HPDE6-E6E7 (cell line): ENCODE results near the gene CFAP119.

Experiments used
- DNase-seq: peaks from one replicate; pipeline ENCODE4 v3.0.0; 2011; ENCODE audit warnings: missing footprints; ENCODE audit errors: extremely low spot score

The CFAP119 gene

GRCh38 chr16:30740364-30741251, 21.3 kb downstream of the CFAP119 start:
- peak; percentile 99 for DNase-seq

- no peak for DNase-seq
Measured at GRCh38 chr16:30738984-30739951, 22.6 kb downstream of the CFAP119 start.

- no peak for DNase-seq
Measured at GRCh38 chr16:30737794-30738648, 23.8 kb downstream of the CFAP119 start.

- no peak for DNase-seq
Measured at GRCh38 chr16:30736995-30737793, 24.7 kb downstream of the CFAP119 start.

GRCh38 chr16:30731411-30731810, 30.5 kb downstream of the CFAP119 start:
- no peak for DNase-seq

- DNase-seq, result no peak
Measured at GRCh38 chr16:30728899-30729672, 32.8 kb downstream of the CFAP119 start.

- DNase-seq, result no peak
Measured at GRCh38 chr16:30728321-30728720, 33.5 kb downstream of the CFAP119 start.

GRCh38 chr16:30725418-30725792, 36.5 kb downstream of the CFAP119 start:
- DNase-seq, result no peak

GRCh38 chr16:30724641-30725417, 37.0 kb downstream of the CFAP119 start:
- no peak for DNase-seq

GRCh38 chr16:30723725-30724355, 38.0 kb downstream of the CFAP119 start:
- no peak for DNase-seq

GRCh38 chr16:30722916-30723315, 38.9 kb downstream of the CFAP119 start:
- DNase-seq, result no peak

- no peak for DNase-seq
Measured at GRCh38 chr16:30722443-30722842, 39.4 kb downstream of the CFAP119 start.

GRCh38 chr16:30721606-30722005, 40.3 kb downstream of the CFAP119 start:
- no peak for DNase-seq

GRCh38 chr16:30721167-30721566, 40.7 kb downstream of the CFAP119 start:
- DNase-seq, result no peak

GRCh38 chr16:30720694-30721093, 41.2 kb downstream of the CFAP119 start:
- no peak for DNase-seq

GRCh38 chr16:30720086-30720485, 41.8 kb downstream of the CFAP119 start:
- no peak for DNase-seq

- no peak for DNase-seq
Measured at GRCh38 chr16:30715750-30716445, 46.0 kb downstream of the CFAP119 start.

GRCh38 chr16:30711712-30712111, 50.1 kb downstream of the CFAP119 start:
- no peak for DNase-seq
